Hepatocyte (in vitro differentiated cells): Measurements from ENCODE around the gene ZDHHC14.

Experiments
- EZH2 ChIP-seq: fragments of 200-600 bp; sonication (generic); IDR thresholded peaks from 2 replicates; pipeline ENCODE4 v1.6.1; 2016; ENCODE audit warnings: antibody characterized with exemption, mild to moderate bottlenecking, borderline replicate concordance
- EZH2phosphoT487 ChIP-seq: fragments of 200-600 bp; sonication (generic); IDR thresholded peaks from one replicate; pipeline ENCODE4 v1.6.1; 2018; ENCODE audit warnings: antibody characterized with exemption, mild to moderate bottlenecking, low read depth, moderate library complexity; ENCODE audit not compliant: unreplicated experiment, severe bottlenecking
- TF ChIP-seq, protein P1 (sequence below): fragments of 200-600 bp; sonication (generic); IDR thresholded peaks from 2 replicates; pipeline ENCODE4 v1.5.1; 2016; ENCODE audit warnings: antibody characterized with exemption, mild to moderate bottlenecking; ENCODE audit not compliant: poor library complexity

- TF ChIP-seq, protein P1, sequence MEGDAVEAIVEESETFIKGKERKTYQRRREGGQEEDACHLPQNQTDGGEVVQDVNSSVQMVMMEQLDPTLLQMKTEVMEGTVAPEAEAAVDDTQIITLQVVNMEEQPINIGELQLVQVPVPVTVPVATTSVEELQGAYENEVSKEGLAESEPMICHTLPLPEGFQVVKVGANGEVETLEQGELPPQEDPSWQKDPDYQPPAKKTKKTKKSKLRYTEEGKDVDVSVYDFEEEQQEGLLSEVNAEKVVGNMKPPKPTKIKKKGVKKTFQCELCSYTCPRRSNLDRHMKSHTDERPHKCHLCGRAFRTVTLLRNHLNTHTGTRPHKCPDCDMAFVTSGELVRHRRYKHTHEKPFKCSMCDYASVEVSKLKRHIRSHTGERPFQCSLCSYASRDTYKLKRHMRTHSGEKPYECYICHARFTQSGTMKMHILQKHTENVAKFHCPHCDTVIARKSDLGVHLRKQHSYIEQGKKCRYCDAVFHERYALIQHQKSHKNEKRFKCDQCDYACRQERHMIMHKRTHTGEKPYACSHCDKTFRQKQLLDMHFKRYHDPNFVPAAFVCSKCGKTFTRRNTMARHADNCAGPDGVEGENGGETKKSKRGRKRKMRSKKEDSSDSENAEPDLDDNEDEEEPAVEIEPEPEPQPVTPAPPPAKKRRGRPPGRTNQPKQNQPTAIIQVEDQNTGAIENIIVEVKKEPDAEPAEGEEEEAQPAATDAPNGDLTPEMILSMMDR, result no peak
- TF ChIP-seq EZH2 (no peak), EZH2phosphoT487 (no peak)
These were observed 133.9 kb downstream of the ZDHHC14 start for GRCh38 chr6:157514659-157515496.
